Keratinocyte (primary cell): ENCODE data around the gene FHAD1. TPM values are rescaled to one million over a fixed set of nuclear protein-coding genes. Genes with fewer than 3 reads are reported as not detected.

Experiments
- DNase-seq: peaks from one replicate; pipeline ENCODE4 v3.0.0-alpha.2; 2011; ENCODE audit warnings: low read depth, missing footprints, low spot score
- FAIRE-seq: peaks from 2 replicates; lab custom pipeline; 2011; peaks lifted over from hg19 to GRCh38; lab: Jason Lieb, UNC
- H2AFZ ChIP-seq: 2 replicates; pipeline ENCODE4 v1.6.0; 2012; ENCODE audit warnings: low read length, control low read depth, inconsistent platforms; ENCODE audit not compliant: control insufficient read depth
- H3K27ac ChIP-seq: 2 replicates; pipeline ENCODE4 v1.5.1; 2011; ENCODE audit warnings: low read length; ENCODE audit not compliant: control insufficient read depth, insufficient read depth
- H3K27me3 ChIP-seq: 3 replicates; pipeline ENCODE4 v1.6.0; 2011; ENCODE audit warnings: low read length; ENCODE audit not compliant: control insufficient read depth, insufficient read depth; ENCODE audit errors: extremely low read depth
- H3K36me3 ChIP-seq, 2 experiments: 2 replicates in 1 of 2; 3 replicates in 1 of 2; pipeline ENCODE4 v1.5.1; 2011; ENCODE audit warnings: low read length in 2 of 2, mild to moderate bottlenecking in 1 of 2; ENCODE audit not compliant: control insufficient read depth in 2 of 2, insufficient read depth in 2 of 2; ENCODE audit errors: extremely low read depth in 1 of 2
- H3K4me1 ChIP-seq: 3 replicates; pipeline ENCODE4 v1.5.1; 2011; ENCODE audit warnings: low read length; ENCODE audit not compliant: control insufficient read depth, insufficient read depth; ENCODE audit errors: extremely low read depth
- H3K4me2 ChIP-seq: 3 replicates; pipeline ENCODE4 v1.6.0; 2011; ENCODE audit warnings: low read depth, low read length; ENCODE audit not compliant: control insufficient read depth, insufficient read depth; ENCODE audit errors: extremely low read depth
- H3K4me3 ChIP-seq, 3 experiments: fragments of 200-600 bp in 1 of 3; sonication (generic) in 1 of 3; 2 replicates in 2 of 3; 3 replicates in 1 of 3; pipeline ENCODE4 v1.5.1; 2011 to 2016; ENCODE audit warnings: low read length in 3 of 3, mild to moderate bottlenecking in 3 of 3, control low read depth in 2 of 3, inconsistent platforms in 1 of 3, low read depth in 1 of 3, mixed read lengths in 1 of 3, mixed run types in 1 of 3, moderate library complexity in 1 of 3; ENCODE audit not compliant: control insufficient read depth in 2 of 3, insufficient read depth in 2 of 3; ENCODE audit errors: extremely low read depth in 1 of 3
- H3K79me2 ChIP-seq: 2 replicates; pipeline ENCODE4 v1.6.0; 2012; ENCODE audit warnings: low read length; ENCODE audit not compliant: control insufficient read depth, insufficient read depth
- H3K9ac ChIP-seq: 3 replicates; pipeline ENCODE4 v1.6.0; 2011; ENCODE audit warnings: low read length; ENCODE audit not compliant: control insufficient read depth, insufficient read depth; ENCODE audit errors: extremely low read depth
- H3K9me1 ChIP-seq: 3 replicates; pipeline ENCODE4 v1.6.0; 2011; ENCODE audit warnings: low read length; ENCODE audit not compliant: control insufficient read depth, insufficient read depth; ENCODE audit errors: extremely low read depth
- H3K9me3 ChIP-seq: 2 replicates; pipeline ENCODE4 v1.5.1; 2012; ENCODE audit warnings: low read depth, low read length; ENCODE audit not compliant: control insufficient read depth
- H4K20me1 ChIP-seq: 3 replicates; pipeline ENCODE4 v1.6.0; 2011; ENCODE audit warnings: low read length; ENCODE audit not compliant: control insufficient read depth, insufficient read depth; ENCODE audit errors: extremely low read depth
- EZH2 ChIP-seq: IDR thresholded peaks from one replicate; pipeline ENCODE4 v1.6.1; 2012; ENCODE audit warnings: inconsistent platforms, mild to moderate bottlenecking, low read length, moderate library complexity
- dilution Hi-C: fragments of 300-500 bp; cut with MboI; formaldehyde crosslinking; loops from one replicate; pipeline ENCODE4 v1.7.0; 2020; ENCODE audit warnings: low sequenced_read_pairs; ENCODE audit not compliant: extremely low pct_ligation_motif_present
- polyA plus RNA-seq, 5 experiments: library from polyadenylated mRNA; depleted of rRNA in 3 of 5; stranded (reverse) in 3 of 5; stranded (forward) in 1 of 5; unstranded in 1 of 5; fragments of >200 nt; gene quantifications; 1 replicate in 1 of 5; 2 replicates in 3 of 5; 3 replicates in 1 of 5; pipeline versions ENCODE4 v1.2.1 to v1.2.3, GENCODE V29; 2011 to 2012; ENCODE audit warnings: missing spikeins in 2 of 5, low read depth in 1 of 5, low replicate concordance in 1 of 5
- TF ChIP-seq, protein P1 (sequence below), 3 experiments: IDR thresholded peaks in 1 of 3; conservative IDR thresholded peaks in 1 of 3; optimal IDR thresholded peaks in 1 of 3; 2 replicates in 2 of 3; 3 replicates in 1 of 3; pipeline versions ENCODE3 to v1.5.1; 2011; ENCODE audit warnings: low read length in 3 of 3, mild to moderate bottlenecking in 3 of 3, moderate library complexity in 2 of 3, control low read depth in 1 of 3, inconsistent platforms in 1 of 3; ENCODE audit not compliant: insufficient read depth in 2 of 3; ENCODE audit errors: extremely low read depth in 1 of 3

FHAD1 gene
- polyA plus RNA-seq, 1 donor (not counting 4 experiments of a cell fraction or from before 2014, with no cell fraction given), result 0.09 TPM

DNA sequence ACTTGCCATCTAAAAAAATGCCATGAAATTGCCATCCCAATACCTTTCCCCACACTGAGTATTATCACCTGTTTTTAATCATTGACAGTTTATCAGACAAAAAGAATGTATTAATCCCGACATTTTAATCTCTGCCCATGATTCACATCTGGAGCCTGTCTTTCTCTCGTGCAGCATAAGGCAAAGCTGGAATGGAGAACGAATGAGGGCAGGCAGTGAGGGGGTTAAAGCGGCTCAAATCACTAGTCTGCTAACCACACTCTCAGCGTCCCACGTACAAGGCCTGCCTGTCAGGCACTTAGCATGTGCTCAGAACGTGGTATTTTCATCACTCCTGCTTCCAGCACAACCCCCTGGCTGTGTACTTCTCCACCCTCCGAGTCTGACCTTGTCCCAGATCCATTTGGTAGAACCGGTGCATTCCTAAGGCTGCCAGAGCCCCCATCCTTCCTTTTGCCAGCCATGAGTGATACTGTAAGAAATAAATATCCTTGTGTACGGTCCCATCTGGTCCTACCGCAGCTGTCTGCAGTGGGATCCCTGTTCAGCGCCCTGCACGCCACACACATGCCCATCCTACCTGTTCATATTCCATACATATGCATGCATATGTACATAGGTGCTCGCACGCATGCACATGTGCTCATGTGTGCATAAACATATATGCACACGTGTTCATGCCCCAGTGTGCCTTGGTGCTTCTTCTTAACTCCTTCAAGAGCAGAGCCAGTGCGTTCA is 34.6 kb upstream of the FHAD1 start:
- H3K79me2 ChIP-seq, result peaks cover 23% of the 10 kb centered on the region
- H3K36me3 ChIP-seq, result peaks cover 3 to 4% of the 10 kb centered on the region in 2 experiments
- no peak overlapping the region for H3K4me3 ChIP-seq
- peaks cover 2% of the 10 kb centered on the region for H4K20me1 ChIP-seq
- no peak for TF ChIP-seq EZH2
- TF ChIP-seq, protein P1, sequence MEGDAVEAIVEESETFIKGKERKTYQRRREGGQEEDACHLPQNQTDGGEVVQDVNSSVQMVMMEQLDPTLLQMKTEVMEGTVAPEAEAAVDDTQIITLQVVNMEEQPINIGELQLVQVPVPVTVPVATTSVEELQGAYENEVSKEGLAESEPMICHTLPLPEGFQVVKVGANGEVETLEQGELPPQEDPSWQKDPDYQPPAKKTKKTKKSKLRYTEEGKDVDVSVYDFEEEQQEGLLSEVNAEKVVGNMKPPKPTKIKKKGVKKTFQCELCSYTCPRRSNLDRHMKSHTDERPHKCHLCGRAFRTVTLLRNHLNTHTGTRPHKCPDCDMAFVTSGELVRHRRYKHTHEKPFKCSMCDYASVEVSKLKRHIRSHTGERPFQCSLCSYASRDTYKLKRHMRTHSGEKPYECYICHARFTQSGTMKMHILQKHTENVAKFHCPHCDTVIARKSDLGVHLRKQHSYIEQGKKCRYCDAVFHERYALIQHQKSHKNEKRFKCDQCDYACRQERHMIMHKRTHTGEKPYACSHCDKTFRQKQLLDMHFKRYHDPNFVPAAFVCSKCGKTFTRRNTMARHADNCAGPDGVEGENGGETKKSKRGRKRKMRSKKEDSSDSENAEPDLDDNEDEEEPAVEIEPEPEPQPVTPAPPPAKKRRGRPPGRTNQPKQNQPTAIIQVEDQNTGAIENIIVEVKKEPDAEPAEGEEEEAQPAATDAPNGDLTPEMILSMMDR (optimal IDR thresholded peaks at IDR 0.05 in 1 of 3, IDR thresholded peaks at IDR 0.05 in 1 of 3, conservative IDR thresholded peaks at IDR 0.05 in 1 of 3; ENCODE audit: extremely low read depth in 1 of 3, insufficient read depth in 2 of 3, low read length in 3 of 3), result no peak
- no peak overlapping the region for H3K27ac ChIP-seq
- H3K9me3 ChIP-seq, result no peaks in the 10 kb centered on the region
- dilution Hi-C loops, result no loop called here
- FAIRE-seq, result no peak
- H3K9me1 ChIP-seq, result no peaks in the 10 kb centered on the region
- no peak for DNase-seq
- H3K4me1 ChIP-seq, result no peaks in the 10 kb centered on the region
- no peaks in the 10 kb centered on the region for H3K27me3 ChIP-seq
- no peak overlapping the region for H3K9ac ChIP-seq
- H3K4me2 ChIP-seq, result no peak overlapping the region
- no peak overlapping the region for H2AFZ ChIP-seq

- peaks cover 22% of the 10 kb centered on the region for H3K79me2 ChIP-seq
- H2AFZ ChIP-seq, result no peak overlapping the region
- no peak for FAIRE-seq
- H3K4me2 ChIP-seq, result no peak overlapping the region
- TF ChIP-seq EZH2, result no peak
- TF ChIP-seq, protein P1 (optimal IDR thresholded peaks at IDR 0.05 in 1 of 3, IDR thresholded peaks at IDR 0.05 in 1 of 3, conservative IDR thresholded peaks at IDR 0.05 in 1 of 3; ENCODE audit: extremely low read depth in 1 of 3, insufficient read depth in 2 of 3, low read length in 3 of 3), result no peak
- H3K9ac ChIP-seq, result no peak overlapping the region
- no peak overlapping the region for H3K4me3 ChIP-seq
- peaks cover 3% of the 10 kb centered on the region in 2 experiments for H3K36me3 ChIP-seq
- H3K9me1 ChIP-seq, result no peaks in the 10 kb centered on the region
- H4K20me1 ChIP-seq, result peaks cover 2% of the 10 kb centered on the region
- no peak overlapping the region for H3K27ac ChIP-seq
- no peak for DNase-seq
- dilution Hi-C loops, result no loop called here
- no peaks in the 10 kb centered on the region for H3K27me3 ChIP-seq
- H3K9me3 ChIP-seq, result no peaks in the 10 kb centered on the region
- no peaks in the 10 kb centered on the region for H3K4me1 ChIP-seq
These were observed 34.1 kb upstream of the FHAD1 start for GRCh38 chr1:15212954-15213291.
